ENCODE results near the gene TUBGCP3.

TUBGCP3 gene

DNA sequence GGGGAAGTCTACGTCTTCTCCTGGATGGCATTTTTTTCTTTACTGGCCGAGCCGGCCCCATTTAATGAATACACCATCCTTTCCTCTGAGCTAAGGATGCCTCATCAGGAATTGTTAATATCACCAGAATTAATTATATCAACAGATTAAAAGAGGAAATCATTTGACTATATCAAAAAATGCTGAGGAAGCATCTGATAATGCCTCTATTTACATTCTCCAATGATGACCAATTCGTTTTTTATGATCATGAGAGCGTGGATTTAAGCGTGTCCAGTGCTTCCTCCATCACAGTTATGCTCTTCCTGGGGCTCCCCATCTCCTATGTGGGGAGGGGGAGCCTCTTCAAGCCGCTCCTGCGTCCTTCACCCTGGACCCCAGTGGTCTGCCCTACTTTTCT is 58.7 kb downstream of the TUBGCP3 start:
- Histone ChIP-seq H2AFZ (ENCODE audit: low read depth, low read length, severe bottlenecking) (no peak overlapping the region), H3K9ac (ENCODE audit: low read length) (no peak overlapping the region), H3F3A (ENCODE audit: insufficient read depth) (no peaks in the 10 kb centered on the region), H3K27ac (ENCODE audit: low read depth, low read length) (no peak overlapping the region), H3K27me3 (ENCODE audit: low read length) (no peaks in the 10 kb centered on the region), H3K36me3 (ENCODE audit: low read length) (0 out of 2 replicates have a peak, but pooled peaks cover 5% of the 10 kb centered on the region), H3K79me2 (ENCODE audit: insufficient read depth, low read length) (no peaks in the 10 kb centered on the region; the same call in 1 of the 2 replicates), H4K20me1 (ENCODE audit: low read depth, low read length) (no peaks in the 10 kb centered on the region; the same call in 1 of the 2 replicates), H3K4me2 (ENCODE audit: low read depth, low read length, poor library complexity, severe bottlenecking) (no peak overlapping the region), H3K4me3 (ENCODE audit: insufficient read depth, low read length, poor library complexity, severe bottlenecking) (no peak overlapping the region), H3K9me2 (replicated peaks; ENCODE audit: insufficient read depth, low read length) (no peaks in the 10 kb centered on the region), H3K9me3 (ENCODE audit: insufficient read depth, low read length) (no peaks in the 10 kb centered on the region)
- no peak for TF ChIP-seq EZH2phosphoT487 (conservative IDR thresholded peaks at IDR 0.05; ENCODE audit: low read length)
- TF ChIP-seq, protein P1, sequence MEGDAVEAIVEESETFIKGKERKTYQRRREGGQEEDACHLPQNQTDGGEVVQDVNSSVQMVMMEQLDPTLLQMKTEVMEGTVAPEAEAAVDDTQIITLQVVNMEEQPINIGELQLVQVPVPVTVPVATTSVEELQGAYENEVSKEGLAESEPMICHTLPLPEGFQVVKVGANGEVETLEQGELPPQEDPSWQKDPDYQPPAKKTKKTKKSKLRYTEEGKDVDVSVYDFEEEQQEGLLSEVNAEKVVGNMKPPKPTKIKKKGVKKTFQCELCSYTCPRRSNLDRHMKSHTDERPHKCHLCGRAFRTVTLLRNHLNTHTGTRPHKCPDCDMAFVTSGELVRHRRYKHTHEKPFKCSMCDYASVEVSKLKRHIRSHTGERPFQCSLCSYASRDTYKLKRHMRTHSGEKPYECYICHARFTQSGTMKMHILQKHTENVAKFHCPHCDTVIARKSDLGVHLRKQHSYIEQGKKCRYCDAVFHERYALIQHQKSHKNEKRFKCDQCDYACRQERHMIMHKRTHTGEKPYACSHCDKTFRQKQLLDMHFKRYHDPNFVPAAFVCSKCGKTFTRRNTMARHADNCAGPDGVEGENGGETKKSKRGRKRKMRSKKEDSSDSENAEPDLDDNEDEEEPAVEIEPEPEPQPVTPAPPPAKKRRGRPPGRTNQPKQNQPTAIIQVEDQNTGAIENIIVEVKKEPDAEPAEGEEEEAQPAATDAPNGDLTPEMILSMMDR (IDR thresholded peaks at IDR 0.05; ENCODE audit: insufficient read depth, low read length, poor library complexity, severe bottlenecking) = no peak

DNA sequence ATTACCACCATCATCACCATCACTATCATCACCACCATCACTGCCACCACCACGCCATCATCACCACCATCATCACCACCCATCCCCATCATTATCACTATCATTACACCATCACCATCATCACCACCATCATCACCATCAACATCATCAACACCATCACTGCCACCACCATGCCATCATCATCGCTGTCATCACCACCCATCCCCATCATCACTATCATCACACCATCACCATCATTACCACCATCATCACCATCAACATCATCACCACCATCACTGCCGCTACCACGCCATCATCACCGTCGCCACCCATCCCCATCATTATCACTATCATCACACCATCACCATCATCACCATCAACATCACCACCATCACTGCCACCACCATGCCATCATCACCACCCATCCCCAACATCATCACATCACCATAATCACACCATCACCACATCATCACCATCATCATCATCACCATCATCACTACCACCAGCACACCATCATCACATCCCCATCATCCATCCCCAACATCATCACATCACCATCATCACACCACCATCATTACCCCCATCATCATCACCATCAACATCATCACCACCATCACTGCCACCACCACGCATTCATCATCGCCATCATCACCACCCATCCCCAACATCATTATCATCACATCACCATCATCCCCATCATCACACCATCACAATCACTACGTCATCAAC is 61.7 kb downstream of the TUBGCP3 start:
- Histone ChIP-seq H3K4me3 (ENCODE audit: insufficient read depth, low read length, poor library complexity, severe bottlenecking) (no peak overlapping the region), H4K20me1 (ENCODE audit: low read depth, low read length) (no peaks in the 10 kb centered on the region; the same call in 1 of the 2 replicates), H3K36me3 (ENCODE audit: low read length) (0 out of 2 replicates have a peak, but pooled peaks cover 5% of the 10 kb centered on the region), H3K9me3 (ENCODE audit: insufficient read depth, low read length) (no peaks in the 10 kb centered on the region), H3K79me2 (ENCODE audit: insufficient read depth, low read length) (no peaks in the 10 kb centered on the region; the same call in 1 of the 2 replicates), H3F3A (ENCODE audit: insufficient read depth) (no peaks in the 10 kb centered on the region), H3K27me3 (ENCODE audit: low read length) (no peaks in the 10 kb centered on the region), H3K9ac (ENCODE audit: low read length) (no peak overlapping the region), H3K9me2 (replicated peaks; ENCODE audit: insufficient read depth, low read length) (no peaks in the 10 kb centered on the region), H2AFZ (ENCODE audit: low read depth, low read length, severe bottlenecking) (no peak overlapping the region), H3K4me2 (ENCODE audit: low read depth, low read length, poor library complexity, severe bottlenecking) (no peak overlapping the region), H3K27ac (ENCODE audit: low read depth, low read length) (no peak overlapping the region)
- no peak for TF ChIP-seq EZH2phosphoT487 (conservative IDR thresholded peaks at IDR 0.05; ENCODE audit: low read length)
- TF ChIP-seq, protein P1 (IDR thresholded peaks at IDR 0.05; ENCODE audit: insufficient read depth, low read length, poor library complexity, severe bottlenecking) = no peak

DNA sequence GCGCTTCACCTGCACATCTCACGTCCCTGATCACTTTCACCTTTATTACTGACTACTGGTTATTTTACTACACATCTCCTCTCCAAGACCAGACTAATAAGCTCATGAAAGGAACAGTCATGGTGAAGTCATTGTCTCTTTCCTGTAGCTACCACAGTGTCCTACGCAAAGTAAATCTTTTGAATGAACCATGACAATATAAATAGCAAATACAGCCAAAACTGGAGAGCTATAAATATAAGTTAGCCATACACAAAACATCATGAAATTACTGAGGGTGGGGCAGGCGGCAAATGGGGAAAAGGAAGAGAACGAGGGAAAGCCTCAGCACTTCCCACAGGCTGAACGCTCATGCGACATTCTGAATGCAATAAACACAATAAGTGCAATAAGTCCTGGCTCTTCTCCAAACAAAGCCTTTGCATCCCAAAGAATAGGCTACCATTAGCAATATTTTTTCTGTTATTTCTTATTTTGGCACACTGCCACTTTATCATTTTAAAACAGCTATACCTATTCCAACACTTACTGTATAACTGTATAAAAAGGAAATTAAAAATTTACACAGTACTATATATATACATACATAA is 62.5 kb downstream of the TUBGCP3 start:
- Histone ChIP-seq H3K9me3 (ENCODE audit: insufficient read depth, low read length) (no peaks in the 10 kb centered on the region), H4K20me1 (ENCODE audit: low read depth, low read length) (no peaks in the 10 kb centered on the region; the same call in 1 of the 2 replicates), H3K9me2 (replicated peaks; ENCODE audit: insufficient read depth, low read length) (no peaks in the 10 kb centered on the region), H3K36me3 (ENCODE audit: low read length) (0 out of 2 replicates have a peak, but pooled peaks cover 5% of the 10 kb centered on the region), H3F3A (ENCODE audit: insufficient read depth) (no peaks in the 10 kb centered on the region), H3K79me2 (ENCODE audit: insufficient read depth, low read length) (no peaks in the 10 kb centered on the region; the same call in 1 of the 2 replicates), H3K4me2 (ENCODE audit: low read depth, low read length, poor library complexity, severe bottlenecking) (no peak overlapping the region), H3K27me3 (ENCODE audit: low read length) (no peaks in the 10 kb centered on the region), H3K4me3 (ENCODE audit: insufficient read depth, low read length, poor library complexity, severe bottlenecking) (no peak overlapping the region), H2AFZ (ENCODE audit: low read depth, low read length, severe bottlenecking) (no peak overlapping the region), H3K9ac (ENCODE audit: low read length) (no peak overlapping the region), H3K27ac (ENCODE audit: low read depth, low read length) (no peak overlapping the region)
- no peak for TF ChIP-seq EZH2phosphoT487 (conservative IDR thresholded peaks at IDR 0.05; ENCODE audit: low read length)
- TF ChIP-seq, protein P1 (IDR thresholded peaks at IDR 0.05; ENCODE audit: insufficient read depth, low read length, poor library complexity, severe bottlenecking) = no peak

All from SU-DHL-6 (cell line).